NB4 (cell line): ENCODE results near the gene NOTCH1.

ENCODE experiments used
- DNase-seq: peaks from one replicate; pipeline ENCODE4 v3.0.0; 2010; ENCODE audit warnings: low read depth
- H3K4me3 ChIP-seq: one replicate; pipeline ENCODE4 v1.5.1; 2011; ENCODE audit warnings: mild to moderate bottlenecking, low read depth, low read length, moderate library complexity
- CTCF ChIP-seq: IDR thresholded peaks from one replicate; pipeline ENCODE4 v1.5.1; 2012; ENCODE audit warnings: low read depth, low read length
- MAX ChIP-seq: IDR thresholded peaks from 2 replicates; pipeline ENCODE4 v1.6.1; 2011; ENCODE audit warnings: low read depth, low read length
- MYC ChIP-seq: IDR thresholded peaks from 2 replicates; pipeline ENCODE4 v1.6.1; 2011; ENCODE audit warnings: low read depth, low read length
- POLR2A ChIP-seq: IDR thresholded peaks from 2 replicates; pipeline ENCODE4 v1.6.1; 2011; ENCODE audit warnings: mild to moderate bottlenecking; ENCODE audit not compliant: insufficient read length; ENCODE audit errors: extremely low read depth

NOTCH1 gene

GRCh38 chr9:136495238-136495800 is 50.5 kb downstream of the NOTCH1 start:
- no peak overlapping the region for H3K4me3 ChIP-seq
- DNase-seq: no peak
- TF ChIP-seq POLR2A: no peak

- TF ChIP-seq CTCF: no peak
- TF ChIP-seq POLR2A: no peak
- no peak for TF ChIP-seq MYC
- TF ChIP-seq MAX: no peak
- no peak for DNase-seq
- H3K4me3 ChIP-seq: no peak overlapping the region
Observed at GRCh38 chr9:136494531-136495215, 51.2 kb downstream of the NOTCH1 start.

- H3K4me3 ChIP-seq: no peak overlapping the region
- TF ChIP-seq CTCF: no peak
- TF ChIP-seq POLR2A: no peak
- no peak for TF ChIP-seq MAX
- TF ChIP-seq MYC: no peak
- DNase-seq: no peak
Observed at GRCh38 chr9:136494012-136494411, 51.8 kb downstream of the NOTCH1 start.

GRCh38 chr9:136493567-136493971 is 52.3 kb downstream of the NOTCH1 start:
- TF ChIP-seq POLR2A (no peak), CTCF (no peak), MYC (no peak), MAX (no peak)
- DNase-seq: no peak
- no peak overlapping the region for H3K4me3 ChIP-seq

GRCh38 chr9:136492978-136493522 is 52.8 kb downstream of the NOTCH1 start:
- no peak for TF ChIP-seq MYC
- no peak for TF ChIP-seq CTCF
- no peak for TF ChIP-seq POLR2A
- no peak for TF ChIP-seq MAX
- no peak overlapping the region for H3K4me3 ChIP-seq
- no peak for DNase-seq

GRCh38 chr9:136489731-136490130 is 56.1 kb downstream of the NOTCH1 start:
- no peak for DNase-seq
- TF ChIP-seq MAX: no peak
- no peak for TF ChIP-seq CTCF
- H3K4me3 ChIP-seq: no peak overlapping the region
